ENCODE measurements around the gene PRDX1. TPM values are rescaled to one million over a fixed set of nuclear protein-coding genes. Genes with fewer than 3 reads are reported as not detected.

The PRDX1 gene
- total RNA-seq, 1 donor = 249 TPM

GRCh38 chr1:45501505-45501859, 20.2 kb downstream of the PRDX1 start:
- Histone ChIP-seq H3K4me3 (ENCODE audit: insufficient read depth, low read length) (no peak overlapping the region), H3K4me1 (ENCODE audit: insufficient read depth, low read length) (peaks cover 7% of the 10 kb centered on the region), H3K36me3 (ENCODE audit: insufficient read depth, low read length) (no peaks in the 10 kb centered on the region), H2AFZ (ENCODE audit: low read length) (no peak overlapping the region), H3K9me3 (ENCODE audit: low read depth, low read length) (no peaks in the 10 kb centered on the region), H4K20me1 (ENCODE audit: insufficient read depth, low read length) (no peaks in the 10 kb centered on the region), H3K4me2 (ENCODE audit: insufficient read depth, low read length) (no peak overlapping the region), H3K27ac (ENCODE audit: low read depth, low read length) (no peak overlapping the region), H3K79me2 (ENCODE audit: insufficient read depth, low read length) (no peaks in the 10 kb centered on the region), H3K27me3 (ENCODE audit: insufficient read depth, low read length) (no peaks in the 10 kb centered on the region)
- TF ChIP-seq, protein P1, sequence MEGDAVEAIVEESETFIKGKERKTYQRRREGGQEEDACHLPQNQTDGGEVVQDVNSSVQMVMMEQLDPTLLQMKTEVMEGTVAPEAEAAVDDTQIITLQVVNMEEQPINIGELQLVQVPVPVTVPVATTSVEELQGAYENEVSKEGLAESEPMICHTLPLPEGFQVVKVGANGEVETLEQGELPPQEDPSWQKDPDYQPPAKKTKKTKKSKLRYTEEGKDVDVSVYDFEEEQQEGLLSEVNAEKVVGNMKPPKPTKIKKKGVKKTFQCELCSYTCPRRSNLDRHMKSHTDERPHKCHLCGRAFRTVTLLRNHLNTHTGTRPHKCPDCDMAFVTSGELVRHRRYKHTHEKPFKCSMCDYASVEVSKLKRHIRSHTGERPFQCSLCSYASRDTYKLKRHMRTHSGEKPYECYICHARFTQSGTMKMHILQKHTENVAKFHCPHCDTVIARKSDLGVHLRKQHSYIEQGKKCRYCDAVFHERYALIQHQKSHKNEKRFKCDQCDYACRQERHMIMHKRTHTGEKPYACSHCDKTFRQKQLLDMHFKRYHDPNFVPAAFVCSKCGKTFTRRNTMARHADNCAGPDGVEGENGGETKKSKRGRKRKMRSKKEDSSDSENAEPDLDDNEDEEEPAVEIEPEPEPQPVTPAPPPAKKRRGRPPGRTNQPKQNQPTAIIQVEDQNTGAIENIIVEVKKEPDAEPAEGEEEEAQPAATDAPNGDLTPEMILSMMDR (IDR thresholded peaks at IDR 0.05; ENCODE audit: extremely low read depth, low read depth, low read length) = no peak
- DNase-seq (ENCODE audit: insufficient read length, low spot score, missing footprints) = no peak

DNA sequence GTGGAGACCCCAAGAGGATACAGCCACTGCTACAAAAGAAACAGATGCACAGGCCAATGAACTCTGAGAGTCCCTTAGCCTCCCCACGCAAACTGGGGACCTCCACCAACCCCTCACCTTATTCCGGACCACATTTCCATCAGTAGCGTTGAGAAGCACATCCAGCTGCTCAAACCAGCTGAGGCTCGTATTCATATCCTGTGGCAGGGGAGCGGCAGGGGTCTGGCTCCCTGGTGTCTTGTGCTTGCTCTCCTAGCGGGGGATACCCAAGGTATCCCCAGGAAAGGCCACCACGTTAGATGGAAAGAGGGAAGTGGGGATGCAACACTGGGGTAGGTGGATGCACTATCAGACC, 22.3 kb downstream of the PRDX1 start:
- Histone ChIP-seq H3K4me3 (ENCODE audit: insufficient read depth, low read length) (peak overlapping the region; percentile 76), H3K27me3 (ENCODE audit: insufficient read depth, low read length) (no peaks in the 10 kb centered on the region), H3K9me3 (ENCODE audit: low read depth, low read length) (no peaks in the 10 kb centered on the region), H3K79me2 (ENCODE audit: insufficient read depth, low read length) (no peaks in the 10 kb centered on the region), H3K4me1 (ENCODE audit: insufficient read depth, low read length) (peaks cover 7% of the 10 kb centered on the region), H3K4me2 (ENCODE audit: insufficient read depth, low read length) (peak overlapping the region; percentile 83), H3K27ac (ENCODE audit: low read depth, low read length) (peak overlapping the region; percentile 25), H4K20me1 (ENCODE audit: insufficient read depth, low read length) (no peaks in the 10 kb centered on the region), H3K36me3 (ENCODE audit: insufficient read depth, low read length) (no peaks in the 10 kb centered on the region), H2AFZ (ENCODE audit: low read length) (peak overlapping the region; percentile 88)
- TF ChIP-seq, protein P1 (IDR thresholded peaks at IDR 0.05; ENCODE audit: extremely low read depth, low read depth, low read length) = no peak
- DNase-seq (ENCODE audit: insufficient read length, low spot score, missing footprints) = peak; percentile 92

GRCh38 chr1:45498279-45498678, 23.4 kb downstream of the PRDX1 start:
- Histone ChIP-seq H3K4me1 (ENCODE audit: insufficient read depth, low read length) (peaks cover 7% of the 10 kb centered on the region), H3K4me2 (ENCODE audit: insufficient read depth, low read length) (no peak overlapping the region), H3K4me3 (ENCODE audit: insufficient read depth, low read length) (no peak overlapping the region), H2AFZ (ENCODE audit: low read length) (no peak overlapping the region), H3K27ac (ENCODE audit: low read depth, low read length) (no peak overlapping the region), H3K9me3 (ENCODE audit: low read depth, low read length) (no peaks in the 10 kb centered on the region), H3K36me3 (ENCODE audit: insufficient read depth, low read length) (no peaks in the 10 kb centered on the region), H3K27me3 (ENCODE audit: insufficient read depth, low read length) (no peaks in the 10 kb centered on the region), H4K20me1 (ENCODE audit: insufficient read depth, low read length) (no peaks in the 10 kb centered on the region), H3K79me2 (ENCODE audit: insufficient read depth, low read length) (no peaks in the 10 kb centered on the region)
- TF ChIP-seq, protein P1 (IDR thresholded peaks at IDR 0.05; ENCODE audit: extremely low read depth, low read depth, low read length) = no peak
- peak; percentile 76 for DNase-seq (ENCODE audit: insufficient read length, low spot score, missing footprints)

DNA sequence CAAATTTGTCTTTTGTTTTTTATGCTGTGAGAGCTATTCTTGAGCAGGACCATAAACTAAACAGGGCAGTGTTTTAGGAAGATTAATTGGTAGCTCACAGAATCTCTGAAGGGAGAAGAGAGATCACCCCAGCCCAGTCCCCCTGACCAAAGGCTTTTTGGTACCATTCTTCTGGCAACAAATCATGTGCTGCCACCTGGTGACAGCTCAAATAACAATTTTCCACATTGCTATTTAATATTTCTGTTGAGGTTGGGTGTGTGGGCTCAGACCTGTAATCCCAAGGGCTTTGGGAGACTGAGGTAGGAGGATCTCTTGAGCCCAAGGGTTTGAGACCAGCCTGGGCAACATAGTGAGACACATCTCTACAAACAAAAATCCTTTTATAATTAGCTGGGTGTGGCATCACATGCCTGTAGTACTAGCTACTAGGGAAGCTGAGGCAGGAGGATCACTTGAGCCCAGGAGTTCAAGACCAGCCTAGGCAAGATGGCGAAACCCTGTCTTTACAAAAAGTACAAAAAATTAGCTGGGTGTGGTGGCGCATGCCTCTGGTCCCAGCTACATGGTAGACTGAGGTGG, 28.5 kb downstream of the PRDX1 start:
- Histone ChIP-seq H3K27me3 (ENCODE audit: insufficient read depth, low read length) (peaks cover 5% of the 10 kb centered on the region), H3K79me2 (ENCODE audit: insufficient read depth, low read length) (no peaks in the 10 kb centered on the region), H3K9me3 (ENCODE audit: low read depth, low read length) (no peaks in the 10 kb centered on the region), H2AFZ (ENCODE audit: low read length) (no peak overlapping the region), H3K4me2 (ENCODE audit: insufficient read depth, low read length) (no peak overlapping the region), H3K4me1 (ENCODE audit: insufficient read depth, low read length) (peaks cover 11% of the 10 kb centered on the region), H3K27ac (ENCODE audit: low read depth, low read length) (no peak overlapping the region), H3K36me3 (ENCODE audit: insufficient read depth, low read length) (no peaks in the 10 kb centered on the region), H4K20me1 (ENCODE audit: insufficient read depth, low read length) (no peaks in the 10 kb centered on the region), H3K4me3 (ENCODE audit: insufficient read depth, low read length) (no peak overlapping the region)
- TF ChIP-seq, protein P1 (IDR thresholded peaks at IDR 0.05; ENCODE audit: extremely low read depth, low read depth, low read length) = peak; percentile 56
- peak; percentile 93 for DNase-seq (ENCODE audit: insufficient read length, low spot score, missing footprints)
